ENCODE results near the gene CSF3R. TPM values are rescaled to one million over a fixed set of nuclear protein-coding genes. Genes with fewer than 3 reads are reported as not detected.

CSF3R gene
- total RNA-seq, 1 experiment from 2014 or later, result not detected

- Histone ChIP-seq H3K4me2 (ENCODE audit: insufficient read depth, insufficient read length, low read length) (no peak overlapping the region), H3T11ph (ENCODE audit: low read length) (no peak overlapping the region), H3K27ac (ENCODE audit: insufficient read length, low read depth, low read length) (no peak overlapping the region), H4K20me1 (ENCODE audit: control insufficient read depth, insufficient read depth, insufficient read length) (no peaks in the 10 kb centered on the region), H3K4me1 (ENCODE audit: insufficient read depth, low read length) (no peaks in the 10 kb centered on the region), H2BK12ac (ENCODE audit: insufficient read length, low read depth, low read length) (no peak overlapping the region), H2BK120ac (ENCODE audit: low read depth, low read length, poor library complexity, severe bottlenecking) (no peak overlapping the region), H3K23me2 (ENCODE audit: insufficient read length, low read depth, low read length, poor library complexity, severe bottlenecking) (peaks cover 9% of the 10 kb centered on the region), H3K56ac (ENCODE audit: insufficient read length, low read depth, low read length) (no peak overlapping the region), H2AK5ac (ENCODE audit: insufficient read length, low read length) (no peak overlapping the region), H4K8ac (replicated peaks; ENCODE audit: insufficient read length, low read depth, low read length) (no peak overlapping the region), H3K18ac (ENCODE audit: insufficient read length, low read depth, low read length) (no peak overlapping the region), H4K5ac (ENCODE audit: insufficient read length, low read depth, low read length) (no peak overlapping the region), H3K4ac (ENCODE audit: low read depth, low read length) (no peak overlapping the region), H2BK15ac (ENCODE audit: low read depth, low read length) (no peak overlapping the region), H4K91ac (ENCODE audit: insufficient read length, low read depth, low read length) (no peak overlapping the region), H3K14ac (ENCODE audit: insufficient read depth, low read length) (no peak overlapping the region), H2BK5ac (ENCODE audit: insufficient read length, low read length) (no peak overlapping the region), H3K23ac (ENCODE audit: insufficient read length, low read depth, low read length) (no peak overlapping the region), H3K9ac (ENCODE audit: extremely low read depth, insufficient read length, low read length) (no peak overlapping the region), H3K27me3 (ENCODE audit: insufficient read depth, low read length) (no peaks in the 10 kb centered on the region), H2BK20ac (ENCODE audit: low read depth, low read length, poor library complexity, severe bottlenecking) (no peak overlapping the region), H2AFZ (ENCODE audit: low read length) (no peak overlapping the region), H3K79me2 (ENCODE audit: insufficient read depth, low read length) (no peaks in the 10 kb centered on the region), H3K79me1 (ENCODE audit: insufficient read depth, low read depth, low read length, poor library complexity, severe bottlenecking) (no peaks in the 10 kb centered on the region), H3K9me3 (ENCODE audit: control insufficient read depth, low read depth, low read length) (no peaks in the 10 kb centered on the region)
- Mint-ChIP-seq H3K4me3 (no peak overlapping the region), H3K4me1 (peaks cover 10 to 18% of the 10 kb centered on the region in 2 experiments), H3K27ac (no peak overlapping the region), H3K27me3 (ENCODE audit: low read depth) (peaks cover 1% of the 10 kb centered on the region; the same call in 1 of the 2 replicates), H3K9me3 (no peaks in the 10 kb centered on the region; a peak in 1 of 5 replicates), H3K36me3 (ENCODE audit: insufficient read depth in 1 of 3, low read depth in 3 of 3) (0 out of 7 replicates have a peak, but pooled peaks cover 0 to under 1% (median 0%) of the 10 kb centered on the region in 3 experiments)
- TF ChIP-seq CTCF (conservative IDR thresholded peaks at IDR 0.05), result no peak
- DNase-seq, result no peak
Measured at GRCh38 chr1:36447450-36447849, 35.3 kb downstream of the CSF3R start.

Measured in H9 (cell line).